HL-60 (cell line): ENCODE data around the gene LOXL1.

ENCODE experiments used
- GABPA ChIP-seq: IDR thresholded peaks from 2 replicates; pipeline ENCODE4 v1.6.1; 2012; ENCODE audit warnings: low read depth
- POLR2AphosphoS5 ChIP-seq: IDR thresholded peaks from 2 replicates; pipeline ENCODE4 v1.6.1; 2012; ENCODE audit warnings: low read depth
- SPI1 ChIP-seq: IDR thresholded peaks from 2 replicates; pipeline ENCODE4 v1.6.1; 2012; ENCODE audit warnings: low read depth, mild to moderate bottlenecking, borderline replicate concordance
- TF ChIP-seq, protein P1 (sequence below): IDR thresholded peaks from one replicate; pipeline ENCODE4 v1.5.1; 2011; ENCODE audit warnings: low read length, control low read depth, inconsistent platforms; ENCODE audit not compliant: insufficient read depth
- TF ChIP-seq, protein P2 (sequence below): IDR thresholded peaks from 2 replicates; pipeline ENCODE4 v1.6.1; 2012; ENCODE audit warnings: low read depth; ENCODE audit not compliant: insufficient replicate concordance

DNA sequence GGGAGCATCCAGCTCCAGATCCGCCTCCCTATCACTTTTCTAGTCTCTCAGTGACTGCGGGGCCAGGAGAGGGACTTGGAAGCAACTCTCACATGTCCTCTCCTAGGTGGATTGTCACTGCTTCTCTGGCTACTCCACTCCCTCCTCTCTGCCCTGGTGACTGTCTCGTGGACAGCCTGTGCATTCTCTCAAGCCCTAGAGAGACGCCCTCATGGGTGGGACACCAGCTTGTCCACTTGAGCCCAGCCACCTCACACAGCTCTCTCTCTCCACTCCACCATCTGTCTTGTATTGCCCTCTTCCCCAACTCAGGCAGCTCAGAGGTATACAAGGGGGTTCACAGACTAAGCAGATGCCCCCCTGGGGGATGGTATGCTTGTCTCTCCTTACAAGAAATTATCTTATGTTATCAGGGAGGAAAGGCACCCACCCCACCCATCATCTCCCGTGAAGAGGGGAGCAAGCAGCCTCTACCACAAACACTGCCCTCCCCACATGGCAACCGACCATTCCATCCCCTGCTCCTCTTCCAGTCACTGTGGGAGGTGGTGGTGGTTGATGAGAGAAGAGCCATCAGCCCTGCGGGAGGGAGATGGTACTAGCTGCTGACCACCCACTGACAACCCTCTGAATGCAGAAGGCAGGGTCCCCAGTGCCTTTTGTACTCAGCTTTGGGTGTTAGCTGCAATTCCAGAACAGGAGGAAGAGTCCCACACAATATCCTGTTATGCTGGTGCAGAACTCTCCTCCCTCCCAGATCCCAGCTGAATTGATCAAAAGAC, 15.5 kb upstream of the LOXL1 start:
- TF ChIP-seq, protein P1, sequence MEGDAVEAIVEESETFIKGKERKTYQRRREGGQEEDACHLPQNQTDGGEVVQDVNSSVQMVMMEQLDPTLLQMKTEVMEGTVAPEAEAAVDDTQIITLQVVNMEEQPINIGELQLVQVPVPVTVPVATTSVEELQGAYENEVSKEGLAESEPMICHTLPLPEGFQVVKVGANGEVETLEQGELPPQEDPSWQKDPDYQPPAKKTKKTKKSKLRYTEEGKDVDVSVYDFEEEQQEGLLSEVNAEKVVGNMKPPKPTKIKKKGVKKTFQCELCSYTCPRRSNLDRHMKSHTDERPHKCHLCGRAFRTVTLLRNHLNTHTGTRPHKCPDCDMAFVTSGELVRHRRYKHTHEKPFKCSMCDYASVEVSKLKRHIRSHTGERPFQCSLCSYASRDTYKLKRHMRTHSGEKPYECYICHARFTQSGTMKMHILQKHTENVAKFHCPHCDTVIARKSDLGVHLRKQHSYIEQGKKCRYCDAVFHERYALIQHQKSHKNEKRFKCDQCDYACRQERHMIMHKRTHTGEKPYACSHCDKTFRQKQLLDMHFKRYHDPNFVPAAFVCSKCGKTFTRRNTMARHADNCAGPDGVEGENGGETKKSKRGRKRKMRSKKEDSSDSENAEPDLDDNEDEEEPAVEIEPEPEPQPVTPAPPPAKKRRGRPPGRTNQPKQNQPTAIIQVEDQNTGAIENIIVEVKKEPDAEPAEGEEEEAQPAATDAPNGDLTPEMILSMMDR, result no peak
- TF ChIP-seq POLR2AphosphoS5, result no peak
- TF ChIP-seq, protein P2, sequence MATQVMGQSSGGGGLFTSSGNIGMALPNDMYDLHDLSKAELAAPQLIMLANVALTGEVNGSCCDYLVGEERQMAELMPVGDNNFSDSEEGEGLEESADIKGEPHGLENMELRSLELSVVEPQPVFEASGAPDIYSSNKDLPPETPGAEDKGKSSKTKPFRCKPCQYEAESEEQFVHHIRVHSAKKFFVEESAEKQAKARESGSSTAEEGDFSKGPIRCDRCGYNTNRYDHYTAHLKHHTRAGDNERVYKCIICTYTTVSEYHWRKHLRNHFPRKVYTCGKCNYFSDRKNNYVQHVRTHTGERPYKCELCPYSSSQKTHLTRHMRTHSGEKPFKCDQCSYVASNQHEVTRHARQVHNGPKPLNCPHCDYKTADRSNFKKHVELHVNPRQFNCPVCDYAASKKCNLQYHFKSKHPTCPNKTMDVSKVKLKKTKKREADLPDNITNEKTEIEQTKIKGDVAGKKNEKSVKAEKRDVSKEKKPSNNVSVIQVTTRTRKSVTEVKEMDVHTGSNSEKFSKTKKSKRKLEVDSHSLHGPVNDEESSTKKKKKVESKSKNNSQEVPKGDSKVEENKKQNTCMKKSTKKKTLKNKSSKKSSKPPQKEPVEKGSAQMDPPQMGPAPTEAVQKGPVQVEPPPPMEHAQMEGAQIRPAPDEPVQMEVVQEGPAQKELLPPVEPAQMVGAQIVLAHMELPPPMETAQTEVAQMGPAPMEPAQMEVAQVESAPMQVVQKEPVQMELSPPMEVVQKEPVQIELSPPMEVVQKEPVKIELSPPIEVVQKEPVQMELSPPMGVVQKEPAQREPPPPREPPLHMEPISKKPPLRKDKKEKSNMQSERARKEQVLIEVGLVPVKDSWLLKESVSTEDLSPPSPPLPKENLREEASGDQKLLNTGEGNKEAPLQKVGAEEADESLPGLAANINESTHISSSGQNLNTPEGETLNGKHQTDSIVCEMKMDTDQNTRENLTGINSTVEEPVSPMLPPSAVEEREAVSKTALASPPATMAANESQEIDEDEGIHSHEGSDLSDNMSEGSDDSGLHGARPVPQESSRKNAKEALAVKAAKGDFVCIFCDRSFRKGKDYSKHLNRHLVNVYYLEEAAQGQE, result no peak
- TF ChIP-seq GABPA, result no peak
- TF ChIP-seq SPI1, result no peak
